Forelimb muscle (tissue), 1 donor: ENCODE results near the gene SELENOV. TPM values are rescaled to one million over a fixed set of nuclear protein-coding genes. Genes with fewer than 3 reads are reported as not detected.

ENCODE experiments used
- DNase-seq: peaks from one replicate; pipeline ENCODE4 v3.0.0-alpha.2; 2013; ENCODE audit warnings: low read depth
- polyA plus RNA-seq: library from polyadenylated mRNA; unstranded; fragments of 120-200 nt; gene quantifications from one replicate; pipeline ENCODE4 v1.2.1, GENCODE V29; 2013; ENCODE audit not compliant: insufficient read length

SELENOV gene
- polyA plus RNA-seq, 1 donor: not detected

- DNase-seq: no peak
Observed at GRCh38 chr19:39492788-39493187, 22.2 kb upstream of the SELENOV start.

- DNase-seq: no peak
Observed at GRCh38 chr19:39494661-39495060, 20.3 kb upstream of the SELENOV start.

- no peak for DNase-seq
Observed at GRCh38 chr19:39496063-39496462, 18.9 kb upstream of the SELENOV start.

GRCh38 chr19:39497701-39497995, 17.3 kb upstream of the SELENOV start:
- no peak for DNase-seq

GRCh38 chr19:39497996-39498797, 16.7 kb upstream of the SELENOV start:
- DNase-seq: no peak

- DNase-seq: no peak
Observed at GRCh38 chr19:39498798-39499642, 15.9 kb upstream of the SELENOV start, which contains the start of gene DLL3. TSS of gene DLL3 (plus strand) at chr19:39498947. CDS start at chr19:39498975, 28 bp downstream.

- DNase-seq: no peak
Observed at GRCh38 chr19:39499932-39500331, 15.0 kb upstream of the SELENOV start.

- no peak for DNase-seq
Observed at GRCh38 chr19:39500543-39500942, 14.4 kb upstream of the SELENOV start.

GRCh38 chr19:39501340-39501739, 13.6 kb upstream of the SELENOV start:
- no peak for DNase-seq

- no peak for DNase-seq
Observed at GRCh38 chr19:39502640-39503417, 12.1 kb upstream of the SELENOV start.

- DNase-seq: no peak
Observed at GRCh38 chr19:39506598-39506943, 8.4 kb upstream of the SELENOV start.

GRCh38 chr19:39506944-39507714, 7.8 kb upstream of the SELENOV start:
- peak; percentile 24 for DNase-seq

GRCh38 chr19:39507715-39508364, 7.1 kb upstream of the SELENOV start:
- no peak for DNase-seq

- DNase-seq: no peak
Observed at GRCh38 chr19:39508629-39509028, 6.3 kb upstream of the SELENOV start.

- DNase-seq: no peak
Observed at GRCh38 chr19:39509233-39509632, 5.7 kb upstream of the SELENOV start.

GRCh38 chr19:39512988-39513387, 2.0 kb upstream of the SELENOV start:
- DNase-seq: no peak

- DNase-seq: no peak
Observed at GRCh38 chr19:39515551-39516191, 732 bp downstream of the SELENOV start.

- no peak for DNase-seq
Observed at GRCh38 chr19:39516270-39516669, 1.3 kb downstream of the SELENOV start.

GRCh38 chr19:39517432-39517831, 2.5 kb downstream of the SELENOV start:
- DNase-seq: no peak

GRCh38 chr19:39518458-39518857, 3.5 kb downstream of the SELENOV start:
- no peak for DNase-seq
